GM18498 (cell line): ENCODE data around the gene AGBL5.
A peak's percentile ranks its signal among the peaks of the same experiment; 100 is the strongest.

Experiments used
- ATAC-seq: cut with Tn5 transposase; IDR thresholded peaks from one replicate; pipeline ENCODE4 v1.9.1; 2021; ENCODE audit warnings: mild to moderate bottlenecking, moderate library complexity; ENCODE audit not compliant: unreplicated experiment

AGBL5 gene

DNA sequence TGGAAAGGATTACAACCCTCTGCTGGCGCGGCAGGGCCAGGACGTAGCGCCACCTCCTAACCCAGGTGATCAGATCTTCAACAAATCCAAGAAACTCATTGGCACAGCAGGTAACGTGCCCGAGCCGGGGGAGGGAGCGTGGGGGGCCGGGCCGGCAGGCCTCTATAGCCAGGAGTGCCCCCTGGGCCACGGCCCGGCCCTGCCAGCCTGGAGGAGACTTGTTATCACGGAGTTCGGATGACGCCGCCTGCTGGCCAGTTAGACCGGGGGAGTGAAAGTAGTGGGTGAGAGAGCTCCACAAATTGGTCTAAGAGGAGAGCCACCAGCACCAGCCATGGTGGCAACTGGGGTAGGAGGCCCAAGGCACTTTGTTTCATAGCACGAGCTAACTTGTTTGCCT lies 27.3 kb upstream of the AGBL5 start:
- no peak for ATAC-seq

DNA sequence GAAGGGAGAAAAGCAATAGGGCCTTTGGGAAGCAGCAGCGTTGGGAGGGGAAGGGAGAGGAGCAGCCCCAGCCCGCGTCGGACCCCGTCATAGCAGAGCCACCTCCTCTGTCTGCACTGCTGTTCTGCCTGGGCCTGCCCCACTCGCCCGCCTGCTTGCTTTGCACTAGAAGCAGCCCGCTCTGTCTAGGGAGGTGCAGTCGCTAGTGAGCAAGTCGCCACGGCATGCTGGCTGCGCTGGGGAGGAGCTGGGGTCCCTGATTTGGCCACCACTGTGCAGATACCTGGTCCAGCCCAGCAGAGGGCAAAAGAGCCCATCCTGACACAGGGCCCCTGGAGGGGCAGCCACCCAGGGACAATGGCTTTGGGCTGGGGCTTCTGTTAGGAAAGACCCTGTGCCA lies 26.7 kb upstream of the AGBL5 start:
- no peak for ATAC-seq

DNA sequence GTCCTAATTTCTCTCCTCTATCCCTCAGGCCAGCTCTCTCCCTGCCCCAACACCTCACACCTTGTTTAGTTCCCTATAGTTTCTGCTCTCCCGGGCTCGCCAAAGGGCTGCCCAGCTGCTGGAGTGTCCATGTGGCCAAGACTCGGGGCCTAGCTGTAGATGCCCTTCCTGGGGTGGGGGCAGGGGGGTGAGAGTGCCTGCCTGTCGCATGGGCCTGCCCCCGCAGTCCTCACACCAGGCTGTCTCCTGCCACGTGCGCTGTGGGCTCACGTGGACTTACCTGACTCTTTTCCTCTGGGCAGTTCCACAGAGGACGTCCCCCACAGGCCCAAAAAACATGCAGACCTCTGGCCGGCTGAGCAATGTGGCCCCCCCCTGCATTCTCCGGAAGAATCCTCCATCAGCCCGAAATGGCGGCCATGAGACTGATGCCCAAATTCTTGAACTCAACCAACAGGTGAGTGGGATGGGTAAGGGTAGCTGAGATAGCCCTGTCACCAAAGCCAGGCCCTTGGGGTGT lies 26.1 kb upstream of the AGBL5 start:
- no peak for ATAC-seq

DNA sequence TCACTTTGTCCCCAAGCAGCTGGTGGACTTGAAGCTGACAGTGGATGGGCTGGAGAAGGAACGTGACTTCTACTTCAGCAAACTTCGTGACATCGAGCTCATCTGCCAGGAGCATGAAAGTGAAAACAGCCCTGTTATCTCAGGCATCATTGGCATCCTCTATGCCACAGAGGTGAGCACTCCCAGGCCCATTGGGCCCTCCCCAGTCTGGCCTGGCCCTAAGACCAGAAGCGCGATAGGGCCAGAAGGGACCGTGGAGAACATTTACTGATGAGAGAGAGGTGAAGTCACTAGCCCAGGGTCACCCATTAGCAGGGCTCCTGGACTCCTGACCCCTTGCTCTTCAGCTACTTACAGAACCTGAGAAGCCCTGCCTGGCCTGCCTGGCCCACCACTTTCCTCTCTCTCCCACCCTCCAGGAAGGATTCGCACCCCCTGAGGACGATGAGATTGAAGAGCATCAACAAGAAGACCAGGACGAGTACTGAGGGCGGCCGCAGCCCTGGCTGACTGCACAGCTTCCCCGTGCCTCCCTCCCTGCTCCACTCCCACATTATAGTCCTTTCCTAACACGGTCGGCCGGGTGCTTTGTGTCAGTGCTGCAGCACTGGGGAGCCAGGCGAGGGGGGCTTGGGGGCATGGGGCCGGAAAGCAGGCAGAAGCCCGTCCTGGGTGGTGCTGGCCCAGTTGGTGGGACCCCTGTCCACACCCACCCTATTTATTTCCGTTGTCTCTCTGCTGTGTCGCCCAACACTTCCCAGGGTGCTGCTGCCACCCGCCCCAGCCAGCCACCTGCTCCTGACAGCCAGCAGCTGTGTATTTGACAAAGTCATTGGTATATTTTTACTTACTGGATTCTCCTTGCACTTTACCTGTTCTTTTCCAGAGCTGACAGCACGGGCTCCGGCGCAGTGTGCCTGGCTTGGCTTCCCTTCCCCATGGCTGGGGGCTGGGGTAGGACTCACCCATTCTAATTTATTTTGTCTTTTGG lies 25.3 kb upstream of the AGBL5 start:
- no peak for ATAC-seq

DNA sequence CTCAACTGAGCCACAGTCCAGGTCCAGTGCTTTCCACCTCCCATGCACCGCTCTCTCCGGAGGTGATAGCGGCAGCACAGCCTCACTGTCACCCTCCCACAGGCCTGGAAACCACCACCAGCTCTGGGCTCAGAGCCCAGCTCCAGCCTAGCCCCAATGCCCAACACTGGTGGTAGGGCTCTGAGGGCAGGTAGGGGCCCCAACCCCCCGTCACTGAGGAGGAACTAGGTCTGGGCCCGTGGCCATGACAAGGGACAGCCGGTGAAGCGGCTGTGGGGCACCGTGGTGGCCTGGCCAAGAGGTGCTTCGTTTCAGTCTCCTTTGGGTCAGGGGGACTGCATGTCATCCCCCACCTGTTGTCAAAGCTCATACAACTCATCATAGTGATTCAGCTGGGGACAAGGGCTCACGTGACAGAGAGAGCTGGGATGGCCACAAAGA lies 24.2 kb upstream of the AGBL5 start:
- no peak for ATAC-seq

DNA sequence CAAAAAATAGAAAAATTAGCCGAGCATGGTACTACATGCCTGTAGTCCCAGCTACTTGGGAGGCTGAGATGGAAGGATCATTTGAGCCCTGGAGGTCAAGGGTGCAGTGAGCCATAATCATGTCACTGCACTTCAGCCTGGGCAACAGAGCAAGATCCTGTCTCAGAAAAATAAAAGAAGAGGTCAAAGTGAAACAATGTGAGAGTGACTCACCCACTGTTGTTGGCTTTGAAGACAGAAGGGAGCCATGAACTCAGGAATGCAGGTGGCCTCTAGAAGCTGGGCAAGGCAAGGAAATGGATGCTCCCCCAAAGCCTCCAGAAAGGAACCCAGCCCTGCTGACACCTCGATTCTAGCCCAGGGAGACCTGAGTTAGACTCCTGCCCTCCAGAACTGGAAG lies 22.4 kb upstream of the AGBL5 start:
- no peak for ATAC-seq

DNA sequence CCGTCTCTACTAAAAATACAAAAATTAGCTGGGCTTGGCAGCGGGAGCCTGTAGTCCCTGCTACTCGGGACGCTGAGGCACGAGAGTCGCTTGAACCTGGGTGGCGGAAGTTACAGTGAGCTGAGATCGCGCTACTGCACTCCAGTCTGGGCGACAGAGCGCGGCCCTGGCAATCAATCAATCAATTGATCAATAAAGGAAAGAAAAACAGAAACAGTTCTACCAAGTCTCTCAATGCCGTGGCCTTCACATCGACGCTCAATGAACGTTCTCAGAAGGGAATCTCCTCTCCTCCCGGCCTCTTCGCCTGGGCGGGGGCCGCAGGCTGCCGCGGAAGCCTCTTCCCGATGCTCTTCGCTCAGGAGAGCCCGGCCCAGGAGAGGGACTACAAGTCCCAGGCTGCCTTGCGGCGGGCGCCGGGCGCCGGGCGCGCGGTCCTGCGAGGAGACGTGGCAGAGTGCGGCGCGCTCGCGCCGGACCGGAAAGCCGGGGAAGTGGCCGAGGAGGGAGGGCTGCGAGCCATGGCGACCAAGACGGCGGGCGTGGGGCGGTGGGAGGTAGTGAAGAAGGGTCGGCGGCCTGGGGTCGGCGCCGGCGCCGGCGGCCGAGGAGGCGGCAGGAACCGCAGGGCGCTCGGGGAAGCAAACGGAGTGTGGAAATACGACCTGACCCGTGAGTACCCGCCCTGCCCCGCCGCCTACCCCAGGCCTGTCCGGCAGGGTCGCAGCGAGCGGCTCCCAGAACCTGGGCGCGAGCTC lies 18.8 kb upstream of the AGBL5 start, which contains the start of gene TMEM214:
TSS of gene TMEM214 (plus strand) at position 471 of the 758 bp plus-strand sequence. CDS start at position 522, 51 bp downstream.
- ATAC-seq: peak; percentile 93

DNA sequence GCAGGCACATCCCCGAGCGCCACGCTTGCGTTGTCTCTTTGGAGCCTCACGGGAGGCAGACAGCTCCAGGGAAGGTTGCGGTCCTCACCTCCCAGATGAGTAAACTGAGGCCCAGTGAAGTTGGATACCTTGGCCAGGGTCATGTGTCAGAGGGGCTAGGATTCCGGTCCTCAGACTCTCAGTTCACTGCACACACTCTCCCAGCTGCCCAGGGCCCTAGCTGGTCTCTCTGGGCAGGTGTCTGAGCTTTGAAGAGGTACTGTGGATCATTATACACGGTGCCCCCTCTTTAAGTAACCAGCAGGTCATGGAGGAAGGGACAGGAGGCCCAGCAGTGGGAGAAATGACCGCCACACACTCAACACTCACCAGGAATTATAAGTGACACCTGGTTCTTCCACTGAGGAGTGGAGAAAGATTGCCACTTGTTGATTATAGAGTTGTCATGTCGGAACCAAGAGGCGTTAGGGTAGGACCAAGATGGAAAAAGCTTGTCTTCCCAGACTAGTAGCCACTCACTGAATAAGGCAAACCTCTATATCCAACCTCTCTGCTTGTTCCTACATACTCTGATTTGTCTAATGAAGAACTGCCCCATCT lies 18.1 kb upstream of the AGBL5 start:
- no peak for ATAC-seq

DNA sequence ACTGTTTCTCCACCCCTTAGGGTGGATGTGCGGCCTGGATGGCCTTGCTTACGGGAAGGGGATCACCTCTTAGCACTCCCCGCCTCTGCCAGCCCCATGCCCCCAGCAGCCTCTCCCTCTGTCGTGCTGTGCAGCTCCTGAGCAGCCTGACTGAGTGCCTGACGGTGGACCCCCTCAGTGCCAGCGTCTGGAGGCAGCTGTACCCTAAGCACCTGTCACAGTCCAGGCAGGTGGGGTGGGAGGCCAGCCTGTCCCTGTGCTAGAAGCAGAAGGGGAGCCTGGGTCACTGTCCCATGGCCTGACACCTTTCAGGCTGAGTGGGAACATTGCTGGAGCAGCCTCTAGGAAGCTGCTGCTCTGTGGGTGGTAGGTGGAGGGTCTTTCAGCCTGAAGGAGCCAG lies 13.5 kb upstream of the AGBL5 start:
- no peak for ATAC-seq

DNA sequence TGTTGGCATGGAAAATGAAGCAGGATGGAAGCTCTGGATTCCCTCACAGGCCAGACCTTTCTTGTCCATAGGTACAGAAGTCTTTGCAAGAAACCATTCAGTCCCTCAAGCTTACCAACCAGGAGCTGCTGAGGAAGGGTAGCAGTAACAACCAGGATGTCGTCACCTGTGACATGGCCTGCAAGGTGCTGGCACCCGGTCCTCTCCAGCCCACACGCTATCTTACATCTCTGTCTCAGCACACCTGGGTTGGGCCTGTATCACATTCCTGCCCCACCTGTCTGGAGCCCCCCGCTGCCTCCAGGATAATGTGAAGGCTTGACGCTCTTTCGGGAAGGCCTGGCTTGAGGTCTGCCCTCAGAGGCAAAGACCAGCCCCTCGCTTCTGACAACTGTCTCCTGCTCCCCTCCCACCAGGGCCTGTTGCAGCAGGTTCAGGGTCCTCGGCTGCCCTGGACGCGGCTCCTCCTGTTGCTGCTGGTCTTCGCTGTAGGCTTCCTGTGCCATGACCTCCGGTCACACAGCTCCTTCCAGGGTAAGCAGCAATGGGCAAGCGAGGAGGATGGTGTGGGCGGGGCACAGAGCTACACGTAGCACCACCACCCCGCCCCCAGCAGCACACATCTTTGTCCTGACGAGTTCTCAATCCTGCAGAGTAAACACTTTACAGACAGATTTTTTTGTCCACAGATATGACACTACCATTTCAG lies 12.7 kb upstream of the AGBL5 start:
- no peak for ATAC-seq

DNA sequence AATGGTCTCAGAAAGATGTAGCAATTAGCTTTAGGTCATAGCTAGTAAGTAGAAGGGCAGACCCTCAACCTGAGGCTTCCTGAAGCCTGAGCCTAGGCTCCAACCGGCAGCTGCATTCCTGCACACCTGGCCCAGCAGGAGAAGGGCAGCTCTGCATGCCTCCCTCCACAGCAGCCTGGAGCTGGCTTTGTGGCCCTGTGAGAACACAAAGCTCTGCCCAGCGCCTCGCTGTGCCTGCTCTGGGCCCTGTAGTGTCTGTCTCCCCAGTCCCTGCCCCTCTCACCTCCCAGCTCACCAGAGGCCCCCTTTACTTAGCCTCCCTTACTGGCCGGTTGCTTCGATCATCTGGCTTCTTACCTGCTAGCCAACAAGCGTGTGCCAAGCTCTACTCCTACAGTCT lies 12.0 kb upstream of the AGBL5 start:
- no peak for ATAC-seq

DNA sequence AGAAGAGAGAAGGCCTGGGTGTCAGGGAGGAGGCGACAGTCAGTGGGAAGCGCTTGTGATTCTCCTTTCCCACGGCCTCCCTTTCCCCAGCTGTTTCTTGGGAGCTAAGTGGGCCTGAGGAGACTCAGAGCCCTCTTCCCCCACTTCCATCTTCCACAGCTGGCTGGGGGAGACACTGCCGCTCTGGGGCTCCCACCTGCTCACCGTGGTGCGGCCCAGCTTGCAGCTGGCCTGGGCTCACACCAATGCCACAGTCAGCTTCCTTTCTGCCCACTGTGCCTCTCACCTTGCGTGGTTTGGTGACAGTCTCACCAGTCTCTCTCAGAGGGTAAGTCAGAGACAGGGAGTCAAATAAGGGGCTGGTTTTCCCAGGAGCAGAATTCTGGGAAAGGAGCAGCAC lies 11.6 kb upstream of the AGBL5 start:
- ATAC-seq: no peak

DNA sequence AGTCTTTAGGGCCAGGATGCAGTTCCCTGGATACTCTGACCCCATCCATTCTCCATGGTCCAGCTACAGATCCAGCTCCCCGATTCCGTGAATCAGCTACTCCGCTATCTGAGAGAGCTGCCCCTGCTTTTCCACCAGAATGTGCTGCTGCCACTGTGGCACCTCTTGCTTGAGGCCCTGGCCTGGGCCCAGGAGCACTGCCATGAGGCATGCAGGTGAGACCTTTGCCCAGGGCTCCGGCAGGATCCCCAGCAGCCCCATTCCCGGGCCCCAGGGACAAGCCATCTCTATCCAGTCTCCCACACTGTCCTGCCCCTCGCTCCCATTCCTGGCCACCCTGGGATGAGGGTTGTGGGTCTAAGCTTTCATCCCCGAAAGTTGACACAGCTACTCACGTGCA lies 11.2 kb upstream of the AGBL5 start:
- ATAC-seq: no peak

DNA sequence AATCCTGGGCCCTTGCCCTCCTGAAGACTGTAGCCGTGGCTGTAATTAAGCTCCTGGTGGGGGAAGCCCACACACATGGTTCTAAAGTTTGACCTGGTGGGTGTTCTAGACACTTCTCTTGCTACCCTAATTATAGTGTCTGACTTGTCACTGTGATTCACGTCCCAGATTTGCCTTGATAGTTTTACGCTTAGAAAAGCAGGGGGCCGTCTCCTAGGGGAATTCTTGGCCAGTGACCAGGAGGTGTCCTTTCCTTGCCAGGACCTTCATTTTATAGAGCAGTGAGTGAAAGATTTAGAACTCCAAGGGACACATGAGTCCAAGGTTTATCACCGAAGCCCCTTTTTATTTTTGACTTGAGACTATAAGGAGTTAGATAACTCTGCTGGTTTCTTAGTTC lies 9.7 kb upstream of the AGBL5 start:
- peak; percentile 43 for ATAC-seq

DNA sequence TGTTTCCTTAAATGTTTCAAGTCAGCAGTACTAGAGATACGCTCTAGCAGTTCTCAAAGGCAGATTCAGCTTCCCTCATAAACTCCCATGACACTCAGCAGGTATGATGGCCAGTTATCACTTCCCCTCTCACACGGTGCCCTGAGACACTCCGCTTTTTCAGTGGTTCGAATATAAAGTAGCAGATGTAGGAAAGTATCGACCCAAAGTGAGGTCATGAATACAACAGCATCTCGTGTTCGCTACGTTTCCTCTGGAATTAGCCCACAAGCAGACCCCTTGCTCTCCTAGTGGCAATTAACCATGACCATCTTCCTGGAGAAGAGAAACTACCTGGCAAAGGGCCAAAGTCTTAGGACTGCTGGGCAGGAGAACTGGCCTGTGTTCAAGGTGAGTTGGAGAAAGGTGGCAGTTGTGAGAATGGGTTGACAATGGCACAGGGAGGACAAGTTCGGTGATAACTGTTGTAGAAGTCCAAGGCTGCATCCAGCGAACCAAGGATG lies 9.3 kb upstream of the AGBL5 start:
- ATAC-seq: peak; percentile 72

DNA sequence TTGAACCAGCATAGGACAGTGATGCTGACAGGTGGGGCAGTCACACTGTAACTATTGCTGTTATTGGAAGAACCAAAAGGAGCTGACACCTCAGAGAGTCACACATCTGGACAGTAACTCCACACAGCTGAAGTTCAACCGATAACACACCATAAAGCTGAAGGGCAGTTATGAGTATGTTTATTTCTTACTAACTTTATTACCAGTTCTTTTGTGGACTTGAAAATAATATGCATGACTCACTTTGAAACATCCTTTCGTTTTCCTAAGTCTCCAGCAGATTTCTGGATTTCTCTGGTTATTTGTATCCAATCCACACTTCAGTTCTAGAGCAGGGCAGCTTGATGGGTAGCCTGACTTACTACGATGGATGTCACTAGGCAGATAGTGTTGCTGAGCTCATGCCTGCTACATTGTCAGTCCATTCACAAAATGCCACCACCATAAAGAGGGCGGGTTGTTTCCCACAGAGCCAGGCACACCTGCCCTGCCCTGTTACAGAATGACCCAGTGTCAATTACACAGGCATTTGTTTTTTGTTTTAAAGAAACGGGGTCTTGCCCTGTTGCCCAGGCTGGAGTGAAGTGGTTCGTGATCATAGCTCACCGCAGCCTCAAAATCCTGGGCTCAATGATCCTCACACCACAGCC lies 8.4 kb upstream of the AGBL5 start:
- no peak for ATAC-seq

DNA sequence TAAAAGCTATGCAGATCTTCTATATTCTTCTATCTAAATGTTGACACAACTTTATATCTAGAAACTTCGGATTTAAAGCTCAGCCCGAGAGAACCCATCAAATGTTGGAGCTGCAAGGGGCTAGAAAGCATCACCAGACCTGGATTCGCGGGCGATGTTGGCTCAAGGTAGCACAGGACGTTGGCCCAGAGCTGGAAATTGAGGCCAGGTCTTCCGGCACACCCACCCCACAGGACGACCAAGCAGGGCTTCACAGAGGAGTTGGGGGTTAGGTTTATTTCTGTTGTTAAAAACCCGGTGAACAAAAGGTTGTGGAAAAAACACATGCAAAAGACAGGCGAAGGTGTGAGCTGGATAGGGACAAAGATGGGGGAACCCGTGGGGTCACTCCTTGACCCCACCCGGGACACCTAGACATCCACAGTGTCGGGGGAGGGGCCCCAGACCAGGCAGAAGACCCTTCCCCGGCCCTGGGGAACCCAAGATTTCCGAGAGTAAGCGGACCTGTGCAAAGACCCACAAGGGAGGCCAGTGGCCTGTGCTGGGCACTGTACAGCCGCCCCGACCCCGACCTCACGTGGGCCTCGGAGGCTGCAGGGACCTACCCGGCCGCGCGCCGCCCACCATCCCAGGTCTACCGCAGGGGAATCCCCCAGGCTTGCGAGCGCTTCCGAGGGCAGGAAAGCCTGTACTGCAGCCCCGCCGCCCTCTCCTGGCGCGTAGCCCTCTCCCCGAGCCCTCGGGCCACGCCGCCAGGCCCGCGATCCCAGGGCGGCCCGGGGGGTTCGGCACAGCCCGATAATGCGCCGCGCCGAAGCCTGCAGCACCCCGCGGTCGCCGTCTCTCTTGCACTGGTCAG lies 1.8 kb upstream of the AGBL5 start:
- peak; percentile 23 for ATAC-seq

DNA sequence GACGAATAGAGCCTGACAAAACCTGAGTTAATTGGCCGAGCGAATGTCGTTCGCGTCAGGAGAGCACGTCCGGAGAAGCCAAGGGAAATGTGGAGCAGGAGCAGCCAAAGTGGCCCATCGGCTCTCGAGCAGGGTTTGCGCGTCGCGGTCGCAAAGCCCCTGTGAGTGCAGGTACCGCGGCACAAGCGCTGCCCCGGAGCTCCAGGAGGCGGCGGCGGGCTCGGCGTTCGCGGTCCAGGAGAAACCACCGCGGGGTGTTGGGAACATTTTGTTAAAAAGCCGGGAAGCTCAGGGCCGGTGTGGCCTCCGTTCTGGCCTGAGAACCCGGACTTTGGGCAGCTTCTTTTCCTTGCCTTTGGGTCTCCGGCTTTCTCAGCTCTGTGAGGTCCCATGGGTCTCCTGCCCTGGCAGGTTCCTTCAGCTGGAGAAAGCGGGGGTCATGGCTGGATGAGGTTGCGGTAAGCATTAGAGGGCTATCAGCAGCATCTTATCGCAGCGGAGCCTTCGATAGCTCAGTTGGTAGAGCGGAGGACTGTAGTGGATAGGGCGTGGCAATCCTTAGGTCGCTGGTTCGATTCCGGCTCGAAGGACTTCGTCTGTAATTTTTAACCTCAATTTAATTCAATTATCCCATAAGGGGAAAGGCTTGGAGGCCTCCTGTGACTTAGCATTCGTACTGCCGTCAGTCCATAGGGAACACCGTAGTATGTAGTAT lies 1.0 kb upstream of the AGBL5 start:
- ATAC-seq: peak; percentile 55
